CD4-positive, alpha-beta T cell treated with Interleukin-10 for 1 hour (primary cell): ENCODE data around the gene HRC.
"Not testable (repeated sequence)": the region's sequence is repeated elsewhere in the genome, so short reads cannot be mapped to it uniquely, and the experiment has no call there.

Experiments used
- DNase-seq: peaks from one replicate; pipeline ENCODE4 v3.0.0-alpha.2; 2020

The HRC gene

GRCh38 chr19:49155005-49155819 is at the start of gene HRC:
HRC (minus strand) TSS chr19:49155396; CDS start chr19:49155237, 159 bp downstream.
- DNase-seq, result no peak

GRCh38 chr19:49201042-49201441 is 45.8 kb upstream of the HRC start:
- no peak for DNase-seq

- DNase-seq, result no peak
Measured at GRCh38 chr19:49200238-49200862, 45.2 kb upstream of the HRC start.

- no peak for DNase-seq
Measured at GRCh38 chr19:49196527-49197240, 41.5 kb upstream of the HRC start.

DNA sequence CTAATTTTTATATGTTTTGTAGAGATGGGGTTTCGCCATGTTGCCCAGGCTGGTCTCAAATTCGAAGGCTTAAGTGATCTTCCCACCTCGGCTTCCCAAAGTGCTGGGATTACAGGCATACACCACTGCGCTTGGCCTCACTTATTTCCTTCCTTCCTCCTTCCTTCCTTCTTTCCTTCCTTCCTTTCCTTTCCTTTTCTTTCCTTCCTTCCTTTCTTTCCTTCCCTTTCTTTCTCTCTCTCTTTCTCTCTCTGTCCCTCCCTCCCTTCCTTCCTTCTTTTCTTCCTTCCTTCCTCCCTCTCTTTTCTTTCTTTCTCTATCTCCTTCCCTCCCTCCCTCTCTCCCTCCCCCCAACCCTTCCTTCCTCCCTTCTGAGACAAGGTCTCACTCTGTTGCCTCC is 39.2 kb upstream of the HRC start:
- no peak for DNase-seq

GRCh38 chr19:49193822-49194394 is 38.7 kb upstream of the HRC start:
- DNase-seq, result no peak

DNA sequence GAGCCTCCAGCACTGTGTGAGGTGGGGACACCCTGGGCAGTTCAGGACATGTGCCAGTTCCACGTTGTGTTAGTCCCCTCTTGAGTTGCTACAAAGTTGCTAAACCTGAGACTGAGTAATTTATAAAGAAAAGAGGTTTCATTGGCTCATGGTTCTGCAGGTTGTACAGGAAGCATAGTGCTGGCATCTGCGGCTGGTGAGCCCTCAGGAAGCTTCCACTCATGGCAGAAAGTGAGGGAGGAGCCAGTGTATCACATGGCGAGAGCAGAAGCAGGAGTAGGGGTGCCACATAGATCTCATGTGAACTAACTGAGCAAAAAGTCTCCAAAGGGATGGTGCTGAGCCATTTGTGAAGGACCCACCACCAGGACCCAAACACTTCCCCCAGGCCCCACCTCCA is 35.6 kb upstream of the HRC start:
- DNase-seq, result no peak

- no peak for DNase-seq
Measured at GRCh38 chr19:49189259-49189658, 34.1 kb upstream of the HRC start.

GRCh38 chr19:49188626-49189200 is 33.5 kb upstream of the HRC start:
- DNase-seq, result no peak

DNA sequence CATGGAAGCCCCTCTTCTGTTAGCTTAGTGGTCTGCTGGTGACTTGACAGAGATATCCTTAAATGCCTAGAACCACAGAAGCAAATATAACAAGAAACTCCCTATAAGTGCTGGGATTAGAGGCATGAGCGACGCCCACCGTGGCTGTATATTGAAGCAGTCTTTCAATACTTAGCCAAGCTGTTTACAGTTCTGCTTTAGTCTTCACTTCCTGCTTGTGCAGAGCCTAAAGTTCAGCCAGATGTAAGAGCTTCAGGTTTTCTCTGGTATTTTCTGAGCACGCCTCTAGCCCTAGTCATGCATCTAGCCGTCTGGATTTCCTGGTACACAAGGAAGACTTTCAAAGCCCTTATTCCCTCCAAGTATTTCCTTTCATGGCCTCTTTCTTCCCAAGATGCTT is 30.9 kb upstream of the HRC start:
- DNase-seq, result no peak

GRCh38 chr19:49182848-49183375 is 27.7 kb upstream of the HRC start:
- DNase-seq, result no peak

- not testable (repeated sequence) for DNase-seq
Measured at GRCh38 chr19:49182010-49182847, 27.0 kb upstream of the HRC start.

DNA sequence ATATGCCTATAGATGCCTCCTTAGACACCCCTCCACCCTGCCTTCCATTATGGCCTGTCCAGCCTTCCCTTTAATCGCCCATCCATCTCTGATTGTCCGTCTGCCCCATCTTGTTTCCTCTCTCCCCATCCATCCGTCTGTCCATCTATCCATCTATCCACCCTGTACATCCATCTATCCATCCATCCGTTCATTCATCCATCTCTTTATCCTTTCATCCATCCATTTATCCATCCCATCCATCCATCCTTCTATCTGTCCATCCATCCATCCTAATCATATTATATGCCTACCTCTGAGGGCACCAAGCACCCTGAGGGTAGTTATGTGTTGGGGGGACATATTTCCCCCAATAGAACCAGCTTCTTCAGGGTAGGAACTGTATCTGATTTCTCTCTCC is 25.5 kb upstream of the HRC start:
- DNase-seq, result no peak

DNA sequence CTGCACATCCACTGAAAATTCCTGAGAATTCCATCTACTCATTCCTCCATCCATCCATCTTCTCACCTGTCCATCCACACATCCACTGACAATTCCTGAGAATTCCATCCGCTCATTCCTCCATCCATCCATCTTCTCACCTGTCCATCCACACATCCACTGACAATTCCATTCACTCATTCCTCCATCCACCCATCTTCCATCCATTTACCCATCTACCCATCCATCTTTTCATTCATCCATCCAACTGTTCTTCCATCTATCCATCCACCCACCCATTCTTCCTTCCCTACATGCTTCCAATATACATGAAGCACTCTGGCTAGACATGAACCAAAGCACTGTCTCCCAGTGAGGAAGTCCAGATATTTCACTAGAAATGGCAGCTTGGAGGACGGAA is 18.0 kb upstream of the HRC start:
- DNase-seq, result no peak

GRCh38 chr19:49168421-49168820 is 13.2 kb upstream of the HRC start:
- DNase-seq, result no peak

DNA sequence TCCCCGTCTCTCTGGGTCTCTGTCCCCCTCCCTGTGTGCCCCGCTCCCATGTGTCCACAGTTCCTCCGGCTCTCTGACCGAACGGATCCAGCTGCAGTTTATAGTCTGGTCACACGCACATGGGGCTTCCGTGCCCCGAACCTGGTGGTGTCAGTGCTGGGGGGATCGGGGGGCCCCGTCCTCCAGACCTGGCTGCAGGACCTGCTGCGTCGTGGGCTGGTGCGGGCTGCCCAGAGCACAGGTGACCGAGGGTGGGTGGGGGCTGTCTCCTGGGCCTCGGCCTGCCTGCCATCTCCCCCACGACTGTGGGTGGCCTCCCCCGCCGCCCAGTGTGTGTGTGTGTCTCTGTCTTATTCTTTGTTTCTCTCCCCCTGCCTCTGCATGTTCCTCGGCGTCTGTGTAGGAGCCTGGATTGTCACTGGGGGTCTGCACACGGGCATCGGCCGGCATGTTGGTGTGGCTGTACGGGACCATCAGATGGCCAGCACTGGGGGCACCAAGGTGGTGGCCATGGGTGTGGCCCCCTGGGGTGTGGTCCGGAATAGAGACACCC is 12.7 kb upstream of the HRC start:
- no peak for DNase-seq

- DNase-seq, result no peak
Measured at GRCh38 chr19:49165865-49166301, 10.7 kb upstream of the HRC start.

GRCh38 chr19:49165111-49165750 is 10.0 kb upstream of the HRC start:
- DNase-seq, result no peak

DNA sequence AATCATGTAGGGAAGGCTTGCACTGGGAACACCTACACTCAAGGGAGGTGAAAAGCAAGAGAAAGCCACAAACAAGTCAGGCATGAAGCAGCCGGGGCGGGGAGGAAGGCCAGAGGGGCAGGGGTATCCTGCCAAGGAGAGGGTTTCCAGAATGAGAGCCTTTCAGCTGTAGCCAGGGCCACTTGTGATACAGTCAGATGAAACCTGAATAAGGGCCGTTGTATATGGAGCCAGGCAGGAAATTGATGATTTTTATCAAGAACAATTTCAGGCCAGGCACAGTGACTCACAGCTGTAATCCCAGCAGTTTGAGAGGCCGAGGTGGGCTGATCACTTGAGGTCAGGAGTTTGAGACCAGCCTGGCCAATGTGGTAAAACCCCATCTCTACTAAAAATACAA is 6.8 kb upstream of the HRC start:
- no peak for DNase-seq

DNA sequence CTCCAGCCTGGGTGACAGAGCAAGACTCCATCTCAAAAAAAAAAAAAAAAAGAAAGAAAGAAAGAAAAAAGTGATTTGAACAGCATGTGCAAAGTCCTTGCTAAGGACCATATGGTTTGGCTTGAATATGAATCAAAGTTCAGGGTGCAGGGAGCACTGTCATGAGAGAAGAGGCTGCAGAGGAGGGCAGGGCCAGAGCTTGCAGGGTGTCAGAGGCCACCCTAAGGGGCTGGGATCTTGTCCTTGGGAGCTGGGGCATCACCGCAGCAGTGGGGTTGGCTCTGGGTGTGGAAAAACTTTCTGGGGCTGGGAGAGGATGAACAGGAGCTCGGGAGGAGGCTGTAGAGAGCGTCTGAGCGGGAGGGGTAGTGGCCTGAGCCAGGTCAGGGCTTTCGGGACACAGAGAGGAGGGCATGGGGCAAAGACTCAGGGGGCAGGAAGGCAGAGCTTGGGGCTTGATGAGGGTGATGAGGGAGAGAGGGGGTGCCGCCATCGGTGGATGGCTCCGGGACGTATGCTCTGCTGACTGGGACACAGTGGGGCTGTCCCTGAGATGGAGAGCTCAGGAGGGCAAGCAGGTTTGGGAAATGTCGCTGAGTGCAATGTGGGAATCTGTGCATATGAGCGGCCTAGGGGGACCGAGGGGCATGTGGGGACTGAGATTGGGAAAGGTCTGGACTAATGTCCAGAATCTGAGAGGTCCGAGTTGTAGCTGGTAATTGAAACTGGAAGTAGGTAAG is 5.4 kb upstream of the HRC start:
- no peak for DNase-seq
